GM12878 (cell line): ENCODE results near the gene ZBTB24. TPM values are rescaled to one million over a fixed set of nuclear protein-coding genes. Genes with fewer than 3 reads are reported as not detected.
A peak's percentile ranks its signal among the peaks of the same experiment; 100 is the strongest.

Experiments used
- BMI1 ChIP-seq: fragments of 450-650 bp; IDR thresholded peaks from 2 replicates; pipeline ENCODE4 v1.6.1; 2016; ENCODE audit warnings: mild to moderate bottlenecking, moderate library complexity, borderline replicate concordance
- BRCA1 ChIP-seq: IDR thresholded peaks from 2 replicates; pipeline ENCODE4 v1.6.1; 2011; ENCODE audit warnings: low read depth, low read length, improper control_type of control experiment
- CBX5 ChIP-seq: sonication (generic); IDR thresholded peaks from 2 replicates; pipeline ENCODE4 v1.6.1; 2016; ENCODE audit warnings: low read depth, moderate library complexity, mild to moderate bottlenecking, inconsistent platforms
- CHD2 ChIP-seq: IDR thresholded peaks from 2 replicates; pipeline ENCODE4 v1.6.1; 2011; ENCODE audit warnings: low read depth, low read length, improper control_type of control experiment, borderline replicate concordance
- E2F4 ChIP-seq: IDR thresholded peaks from 2 replicates; pipeline ENCODE4 v1.6.1; 2012; ENCODE audit warnings: low read depth, low read length, improper control_type of control experiment
- FOS ChIP-seq: IDR thresholded peaks from 3 replicates; pipeline ENCODE4 v1.6.1; 2011; ENCODE audit warnings: borderline replicate concordance; ENCODE audit not compliant: insufficient read length; ENCODE audit errors: extremely low read depth
- GABPA ChIP-seq: IDR thresholded peaks from 2 replicates; pipeline ENCODE4 v1.6.1; 2014; ENCODE audit warnings: antibody characterized with exemption, low read depth, mild to moderate bottlenecking, inconsistent platforms
- HCFC1 ChIP-seq: fragments of 150-350 bp; IDR thresholded peaks from 2 replicates; pipeline ENCODE4 v1.6.1; 2014; ENCODE audit warnings: low read length
- HSF1 ChIP-seq: fragments of 150-350 bp; IDR thresholded peaks from 2 replicates; pipeline ENCODE4 v1.6.1; 2014; ENCODE audit warnings: mild to moderate bottlenecking, low read depth, low read length
- IKZF2 ChIP-seq, 2 experiments: fragments of 450-650 bp; IDR thresholded peaks; 2 replicates each; pipeline ENCODE4 v1.6.1; 2017; ENCODE audit warnings: mild to moderate bottlenecking in 2 of 2, moderate library complexity in 2 of 2
- KLF5 ChIP-seq: fragments of 450-650 bp; IDR thresholded peaks from 2 replicates; pipeline ENCODE4 v1.6.1; 2014; ENCODE audit warnings: mild to moderate bottlenecking; ENCODE audit not compliant: partially characterized antibody
- LARP7 ChIP-seq: fragments of 450-650 bp; IDR thresholded peaks from 2 replicates; pipeline ENCODE4 v1.6.1; 2017; ENCODE audit warnings: mild to moderate bottlenecking
- MXI1 ChIP-seq: fragments of 150-350 bp; IDR thresholded peaks from 2 replicates; pipeline ENCODE4 v1.6.1; 2011; ENCODE audit warnings: low read depth, mild to moderate bottlenecking, inconsistent platforms, low read length, improper control_type of control experiment
- NFXL1 ChIP-seq: fragments of 450-650 bp; IDR thresholded peaks from 2 replicates; pipeline ENCODE4 v1.6.1; 2017; ENCODE audit warnings: antibody characterized with exemption, mild to moderate bottlenecking, borderline replicate concordance
- NKRF ChIP-seq: fragments of 450-650 bp; conservative IDR thresholded peaks from 2 replicates; pipeline ENCODE4 v1.6.1; 2017; ENCODE audit warnings: mild to moderate bottlenecking, moderate library complexity
- PAX8 ChIP-seq: fragments of 450-650 bp; IDR thresholded peaks from 2 replicates; pipeline ENCODE4 v1.6.1; 2017; ENCODE audit warnings: mild to moderate bottlenecking, moderate library complexity
- PBX3 ChIP-seq: IDR thresholded peaks from 2 replicates; pipeline ENCODE4 v1.6.1; 2011; ENCODE audit warnings: mild to moderate bottlenecking, low read depth, low read length, moderate library complexity; ENCODE audit not compliant: insufficient replicate concordance
- REST ChIP-seq: IDR thresholded peaks from 2 replicates; pipeline ENCODE4 v1.6.1; 2012; ENCODE audit warnings: mild to moderate bottlenecking, low read depth, low read length
- SRF ChIP-seq, 2 experiments: IDR thresholded peaks; 2 replicates each; pipeline ENCODE4 v1.6.1; 2011; ENCODE audit warnings: low read depth in 2 of 2, low read length in 2 of 2, mild to moderate bottlenecking in 1 of 2, moderate library complexity in 1 of 2
- STAT3 ChIP-seq: IDR thresholded peaks from 2 replicates; pipeline ENCODE4 v1.6.1; 2011; ENCODE audit warnings: low read depth, low read length, improper control_type of control experiment
- ZBED1 ChIP-seq: IDR thresholded peaks from 2 replicates; pipeline ENCODE4 v1.6.1; 2016; ENCODE audit warnings: borderline replicate concordance
- polyA plus RNA-seq, 11 experiments: library from polyadenylated mRNA; depleted of rRNA in 4 of 11; unstranded in 6 of 11; stranded (reverse) in 5 of 11; fragments of >200 nt; fragmentation: Nextera tagmentation in 4 of 11; fragmentation: Illumina TruSeq in 1 of 11; extraction: Ambion mirVana in 4 of 11; extraction: Trizol in 1 of 11; gene quantifications; 1 replicate in 1 of 11; 2 replicates in 10 of 11; pipeline versions ENCODE4 v1.2.1 to v1.2.3, GENCODE V29; 2011 to 2016; ENCODE audit warnings: inconsistent platforms in 2 of 11, missing spikeins in 2 of 11, low read depth in 1 of 11
- total RNA-seq, 4 experiments: library from RNA; depleted of rRNA in 3 of 4; stranded (reverse); fragments of >200 nt in 3 of 4; fragmentation: Illumina TruSeq in 1 of 4; extraction: Trizol in 1 of 4; gene quantifications; 2 replicates each; pipeline versions ENCODE4 v1.2.1 to v1.2.3, GENCODE V29; 2013 to 2021

ZBTB24 gene
- total and polyA plus RNA-seq, 10 of the 15 experiments (the other 5 are each of a cell fraction or from before 2014, with no cell fraction given) = 2.9 to 17.7 (median 8.5) TPM

GRCh38 chr6:109441069-109441816 lies 41.8 kb downstream of the ZBTB24 start (continued):
- TF ChIP-seq NKRF (0 out of 2 replicates have a peak, but pooled peaks have one; percentile 10), PAX8 (no peak), BRCA1 (no peak), HCFC1 (no peak), CBX5 (no peak), HSF1 (no peak), PBX3 (no peak), KLF5 (no peak), ZBED1 (no peak), MXI1 (no peak), REST (no peak; the same call in 1 of the 2 replicates), NFXL1 (no peak), LARP7 (0 out of 2 replicates have a peak, but pooled peaks have one; percentile 11), GABPA (no peak), SRF (IDR thresholded peaks at IDR 0.05; ENCODE audit: low read depth in 2 of 2, low read length in 2 of 2) (no peak), IKZF2 (IDR thresholded peaks at IDR 0.05) (peak; percentile 34 to 61; a peak in 3 of 4 replicates), CHD2 (no peak), E2F4 (no peak), FOS (no peak), STAT3 (no peak), BMI1 (no peak; the same call in 1 of the 2 replicates)
